Glomerular endothelial cell (primary cell): ENCODE results near the gene GMDS. TPM values are rescaled to one million over a fixed set of nuclear protein-coding genes. Genes with fewer than 3 reads are reported as not detected.
A peak's percentile ranks its signal among the peaks of the same experiment; 100 is the strongest.
"Not testable (repeated sequence)": the region's sequence is repeated elsewhere in the genome, so short reads cannot be mapped to it uniquely, and the experiment has no call there.

Experiments
- DNase-seq: peaks from one replicate; pipeline ENCODE4 v3.0.0-alpha.2; 2011; ENCODE audit warnings: low read depth, low spot score; ENCODE audit errors: extremely low read depth
- total RNA-seq: library from RNA; depleted of rRNA; stranded (reverse); fragments of >200 nt; gene quantifications from 2 replicates; pipeline ENCODE4 v1.2.3, GENCODE V29; 2015

The GMDS gene
- total RNA-seq, 1 donor from 2014 or later: 26.3 TPM

DNA sequence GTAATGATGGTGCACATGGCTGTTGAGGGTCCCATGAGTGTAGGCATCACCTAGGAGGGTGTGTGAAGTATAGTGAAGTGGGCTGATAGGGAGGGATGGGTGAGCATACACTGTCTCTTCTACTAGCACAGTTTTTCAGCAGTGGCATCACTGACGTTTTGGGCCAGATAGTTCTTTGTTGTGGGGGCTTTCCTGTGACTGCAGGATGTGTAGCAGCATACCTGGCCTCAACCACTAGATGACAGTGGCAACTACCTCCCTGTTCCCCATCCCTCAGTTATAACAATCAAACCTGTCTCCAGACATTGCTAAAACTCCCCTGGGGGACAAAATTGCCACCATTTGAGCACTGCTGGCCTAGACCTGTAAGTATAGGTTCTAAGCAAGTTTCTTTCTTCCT lies 396.7 kb downstream of the GMDS start:
- no peak for DNase-seq

DNA sequence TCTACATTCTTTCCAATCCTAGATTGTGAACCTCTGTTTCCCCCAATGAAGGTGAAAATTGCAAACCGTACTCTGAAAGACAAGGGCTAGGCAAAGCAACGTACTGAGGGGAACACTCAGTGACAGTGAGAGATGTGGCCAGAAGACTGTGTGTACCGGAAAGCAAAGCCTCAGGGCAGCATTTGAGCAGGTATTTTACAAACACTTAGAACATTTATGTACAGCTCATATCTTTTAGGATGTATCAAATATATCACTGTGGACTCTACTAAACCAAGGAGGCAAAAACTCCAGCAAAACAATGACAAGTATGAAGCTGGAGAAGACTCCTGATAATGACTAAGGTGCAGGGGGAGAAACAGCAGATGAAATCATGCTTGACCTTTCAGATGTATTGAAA lies 398.8 kb downstream of the GMDS start:
- no peak for DNase-seq

DNA sequence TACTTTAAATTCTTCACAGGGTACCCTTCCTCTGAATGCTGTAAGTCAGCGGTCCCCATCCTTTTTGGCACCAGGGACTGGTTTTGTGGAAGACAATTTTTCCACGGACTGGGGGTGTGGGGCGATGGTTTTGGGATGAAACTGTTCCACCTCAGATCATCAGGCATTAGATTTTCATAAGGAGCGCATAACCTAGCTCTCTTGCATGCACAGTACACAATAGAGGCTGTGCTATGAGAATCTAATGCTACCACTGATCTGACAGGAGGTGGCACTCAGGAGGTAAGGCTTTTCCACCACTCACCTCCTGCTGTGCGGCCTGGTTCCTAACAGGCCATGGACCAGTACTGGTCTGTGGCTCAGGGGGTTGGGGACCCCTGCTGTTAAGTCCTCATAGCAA lies 399.9 kb downstream of the GMDS start:
- DNase-seq: not testable (repeated sequence)

DNA sequence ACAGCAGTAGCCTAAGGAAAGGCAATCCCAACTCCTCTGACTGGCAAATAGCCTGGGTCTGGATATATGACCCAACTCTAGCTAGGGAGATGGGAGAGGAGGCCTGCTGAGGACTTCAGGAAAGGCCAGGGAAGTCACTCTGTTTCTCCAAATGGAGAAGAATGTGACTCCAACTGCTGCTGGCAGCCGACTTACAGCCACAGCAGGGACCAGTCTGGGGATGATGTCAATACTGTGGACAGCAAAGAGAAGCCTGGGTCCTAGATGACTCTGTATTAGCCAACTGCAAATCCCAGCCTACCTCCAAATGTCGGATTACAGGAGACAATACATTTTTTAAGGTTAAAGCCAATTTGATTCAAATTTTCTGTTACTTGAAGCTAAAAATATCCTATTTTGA lies 403.1 kb downstream of the GMDS start:
- no peak for DNase-seq

DNA sequence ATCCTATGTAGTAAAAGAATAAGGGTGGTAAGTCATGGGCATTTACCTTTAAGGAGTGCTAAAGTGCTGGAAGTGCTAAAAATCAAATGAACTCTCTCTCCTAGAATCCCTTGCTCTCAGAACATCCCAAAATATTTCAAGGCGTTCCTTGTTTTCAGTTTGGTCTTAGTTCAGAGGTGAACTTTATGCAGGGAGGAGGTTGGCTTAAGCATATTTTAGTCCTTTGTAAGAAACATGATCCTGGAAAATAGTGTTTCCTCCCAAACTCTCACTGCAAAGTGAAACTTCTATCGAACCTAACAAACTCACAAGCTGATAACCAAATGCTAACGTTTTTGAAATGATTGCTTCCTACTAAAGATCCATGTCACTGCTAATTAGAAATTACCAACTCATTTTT lies 404.3 kb downstream of the GMDS start:
- no peak for DNase-seq

DNA sequence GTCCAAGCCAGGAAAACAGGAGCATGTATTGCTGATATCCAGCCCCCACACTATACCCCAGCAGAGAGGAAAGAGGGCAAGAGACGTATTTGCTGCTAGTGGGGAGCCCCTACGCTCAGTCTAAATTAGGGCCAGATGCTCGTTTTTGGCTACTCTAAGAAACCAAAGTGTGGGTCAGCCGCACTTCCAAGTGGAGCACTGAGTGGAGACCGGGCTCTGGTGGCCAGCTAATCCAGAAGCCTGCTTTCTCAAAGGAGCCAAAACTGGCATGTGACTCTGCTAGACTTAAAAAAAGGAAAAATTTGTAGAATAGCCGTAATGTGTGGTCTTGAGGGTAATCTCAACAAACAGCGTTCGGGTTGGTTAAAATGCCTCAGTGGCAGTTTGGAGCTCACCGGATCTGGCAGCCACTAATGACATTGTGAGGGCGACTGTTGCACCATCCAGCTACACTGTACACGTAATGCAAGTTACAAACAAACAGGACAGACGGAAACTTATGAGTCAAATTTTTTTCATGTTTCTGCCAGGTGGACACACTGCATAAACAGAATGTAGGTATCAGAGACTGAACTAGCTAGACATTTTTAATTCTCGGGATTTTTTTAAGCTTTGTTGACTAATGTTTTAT lies 404.8 kb downstream of the GMDS start:
- DNase-seq: no peak

DNA sequence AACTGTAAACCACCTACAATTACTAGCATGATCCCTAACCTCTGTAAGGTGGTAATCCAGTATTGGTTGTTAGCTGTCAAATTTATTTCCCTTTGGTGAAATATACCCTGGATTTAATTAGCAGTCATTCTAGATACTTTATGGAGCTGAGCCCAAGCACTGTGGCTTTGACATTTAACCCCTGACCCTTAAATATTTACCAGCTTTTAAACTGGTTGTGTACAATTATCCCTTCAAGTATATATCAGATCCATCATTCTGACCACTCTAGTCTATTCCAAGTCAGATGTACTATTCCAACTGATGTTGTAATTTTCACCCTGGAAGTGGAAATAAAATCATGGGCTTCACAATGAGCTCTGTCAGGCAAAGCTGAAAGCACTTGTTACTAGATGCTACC lies 406.0 kb downstream of the GMDS start:
- DNase-seq: no peak

DNA sequence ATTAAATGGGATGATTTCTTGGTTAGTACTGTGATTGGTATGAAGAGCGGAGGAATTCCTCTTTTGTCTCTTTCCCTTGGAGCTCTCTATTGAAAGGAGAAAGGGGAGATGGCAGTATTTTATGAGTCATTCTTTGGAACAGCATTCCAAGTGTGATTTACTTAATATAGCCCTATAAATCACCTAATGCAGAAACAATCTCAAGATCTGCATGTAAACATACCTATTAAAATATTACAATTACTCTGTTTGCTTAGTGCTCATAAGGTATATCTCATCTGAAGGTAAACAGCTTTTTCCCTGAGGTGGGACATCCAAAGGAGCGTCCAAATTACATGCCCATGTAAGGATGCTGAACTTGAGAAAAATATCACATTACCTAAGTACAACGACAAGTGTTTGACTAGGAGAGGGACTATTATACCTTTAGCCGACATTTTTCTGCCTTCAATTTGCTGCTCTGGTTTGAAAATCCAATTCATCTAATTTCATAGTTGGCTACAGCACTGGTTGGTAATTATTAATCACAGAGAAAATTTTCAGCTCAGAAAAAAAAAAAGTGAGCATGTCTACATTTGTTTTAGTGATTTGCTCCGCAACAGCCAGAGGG lies 406.7 kb downstream of the GMDS start:
- DNase-seq: no peak

DNA sequence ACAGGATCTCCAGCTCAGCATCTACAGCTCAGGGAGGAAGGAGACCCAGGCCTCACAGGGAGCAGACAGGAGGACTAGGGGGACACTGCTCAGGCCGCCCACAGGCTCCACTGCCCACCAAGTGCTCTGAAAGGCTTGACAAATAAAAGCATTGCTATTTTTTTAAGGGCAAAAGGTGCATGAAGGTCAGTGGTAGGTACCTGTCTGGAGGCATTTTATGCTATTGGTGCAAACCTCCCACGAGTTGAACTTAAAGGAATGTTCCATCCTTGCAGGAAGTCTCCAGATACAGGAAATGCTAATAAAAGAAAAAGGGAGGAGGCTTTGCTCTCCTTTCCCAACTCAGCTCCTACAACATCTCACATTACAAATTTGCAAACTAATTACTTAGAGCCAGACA lies 407.6 kb downstream of the GMDS start:
- no peak for DNase-seq

DNA sequence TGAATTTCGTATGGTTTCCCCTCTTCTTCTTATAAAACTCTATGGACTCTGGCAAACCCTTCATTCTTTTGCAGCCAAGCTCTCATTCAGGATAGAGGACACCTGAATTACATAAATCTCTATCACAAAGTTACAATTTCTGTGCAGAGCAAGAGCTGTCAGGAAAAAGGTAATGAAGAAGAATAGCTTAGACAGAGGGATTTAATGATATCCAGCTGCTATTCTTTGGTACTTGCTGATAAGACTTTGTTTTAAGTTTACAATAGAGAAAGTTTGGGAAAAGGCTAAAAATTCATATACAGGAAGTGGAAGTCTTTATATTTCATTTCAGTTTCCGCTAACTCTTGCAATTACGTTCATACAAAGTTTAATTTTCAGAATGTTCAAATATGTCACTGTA lies 408.7 kb downstream of the GMDS start:
- no peak for DNase-seq

DNA sequence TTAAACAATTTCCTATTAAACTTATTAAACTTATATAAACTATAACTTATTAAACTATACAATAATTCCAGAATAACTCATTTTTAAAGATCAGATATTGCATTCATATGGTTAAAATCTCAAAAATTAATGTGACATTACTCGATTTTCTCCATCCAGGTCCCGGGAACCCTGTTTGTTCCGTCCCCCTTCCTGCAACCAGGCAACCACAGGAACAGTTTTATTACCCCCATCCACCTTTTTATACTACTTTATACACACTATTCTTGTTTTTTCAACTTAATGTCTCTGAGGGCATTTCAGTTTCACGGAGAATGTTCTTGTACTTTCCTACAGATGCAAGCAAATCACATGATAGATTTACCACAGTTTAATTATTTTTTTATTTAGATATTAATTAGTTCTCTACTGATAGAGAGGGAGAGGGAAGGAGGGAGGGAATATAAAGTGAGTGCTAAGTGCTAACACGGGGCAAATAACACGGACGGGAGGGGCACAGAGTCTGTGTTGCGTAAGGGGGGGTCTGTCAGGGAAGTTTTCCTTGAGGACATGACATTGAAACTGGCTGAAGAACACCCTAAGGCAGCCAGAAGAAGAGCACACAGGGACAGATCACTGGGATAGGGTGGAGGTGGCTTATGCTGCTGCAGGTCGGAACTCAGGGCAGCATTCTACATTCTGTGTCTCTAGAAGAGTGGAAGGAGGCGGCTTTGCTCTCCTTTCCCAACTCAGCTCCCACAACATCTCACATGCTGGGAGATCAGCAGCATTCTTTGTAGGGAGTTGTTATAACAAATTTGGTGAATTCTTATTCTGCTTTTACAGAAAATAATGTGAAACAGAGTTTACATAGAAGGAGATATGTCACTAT lies 410.5 kb downstream of the GMDS start:
- DNase-seq: no peak

DNA sequence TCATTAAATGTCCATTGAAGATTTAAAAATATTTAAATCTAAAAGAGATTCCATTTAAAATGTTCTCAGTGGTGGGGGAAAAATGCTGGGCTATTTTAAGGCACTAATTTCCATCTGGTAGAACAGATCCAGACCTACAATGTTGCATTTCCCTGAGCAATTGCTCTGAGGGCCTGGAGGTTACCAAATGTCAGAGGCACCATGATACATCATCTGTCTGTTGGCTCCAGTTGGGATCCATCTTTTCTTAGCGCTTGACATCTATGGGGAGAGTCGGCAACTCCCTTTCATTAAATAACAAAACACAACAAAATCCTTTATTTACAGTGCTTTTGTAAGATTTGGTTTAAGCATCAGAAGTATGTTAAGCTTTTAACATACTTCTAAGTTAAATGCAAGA lies 411.2 kb downstream of the GMDS start:
- DNase-seq: no peak

DNA sequence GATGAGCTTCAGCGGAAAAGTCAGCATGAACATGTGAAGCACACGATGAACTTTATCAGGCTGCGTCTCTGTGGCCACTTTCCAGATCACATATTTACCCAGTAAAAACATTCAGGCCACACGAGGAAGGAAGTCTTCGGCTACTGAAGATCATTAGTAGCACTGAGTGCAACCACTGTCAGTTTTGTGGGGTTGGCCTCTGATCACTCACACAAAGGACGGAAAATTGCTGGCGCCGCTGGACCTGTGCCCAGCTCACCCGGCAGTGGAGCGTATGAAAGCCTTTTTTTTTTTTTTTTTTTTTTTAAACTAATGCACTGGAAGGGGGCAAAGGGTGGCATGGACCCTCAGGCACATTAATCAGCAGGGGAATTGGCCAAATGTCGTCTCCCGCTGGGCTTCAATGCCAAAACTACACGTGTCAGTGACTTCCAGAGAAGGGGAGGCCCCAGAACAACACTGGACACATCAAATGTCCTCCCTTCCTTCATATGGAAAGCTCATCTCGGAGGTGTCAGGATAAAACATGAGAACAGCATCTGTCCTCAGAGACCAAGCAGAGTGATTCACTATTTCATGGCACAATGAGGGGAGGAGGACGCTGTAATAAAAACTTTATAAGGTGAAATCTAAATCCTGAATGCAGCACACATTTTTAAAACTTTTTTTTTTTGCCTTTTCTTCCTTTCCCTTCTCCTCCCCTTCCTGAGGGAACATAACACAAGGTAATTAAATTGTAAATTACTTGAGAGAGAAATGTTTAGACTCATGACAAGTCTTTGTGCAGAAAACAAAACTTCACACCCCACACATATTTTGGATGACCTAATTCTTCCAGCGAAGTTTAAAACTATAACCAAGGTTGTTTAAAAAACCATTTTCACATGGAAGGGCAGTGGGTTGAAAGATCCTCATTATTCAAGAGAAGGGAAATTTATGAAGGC lies 412.3 kb downstream of the GMDS start:
- DNase-seq: peak; percentile 61

DNA sequence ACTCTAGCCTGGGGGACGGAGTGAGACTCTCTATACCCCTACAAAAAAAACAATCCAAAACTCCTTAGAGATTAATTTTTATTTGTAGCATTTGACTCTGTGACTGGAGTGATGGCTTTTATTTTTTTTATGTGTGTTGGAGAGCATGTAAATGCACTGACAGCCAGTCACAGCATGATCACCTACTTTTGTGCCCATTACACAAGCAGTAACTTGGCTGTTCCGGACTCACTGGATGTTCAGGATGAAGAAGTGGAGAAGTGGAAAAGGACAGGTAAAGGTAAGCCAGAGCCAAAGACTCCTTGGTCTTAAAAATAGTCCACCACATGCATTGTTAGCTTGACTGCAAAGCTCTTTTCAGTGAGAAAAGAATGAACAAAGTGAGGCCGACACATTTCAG lies 413.0 kb downstream of the GMDS start:
- no peak for DNase-seq

DNA sequence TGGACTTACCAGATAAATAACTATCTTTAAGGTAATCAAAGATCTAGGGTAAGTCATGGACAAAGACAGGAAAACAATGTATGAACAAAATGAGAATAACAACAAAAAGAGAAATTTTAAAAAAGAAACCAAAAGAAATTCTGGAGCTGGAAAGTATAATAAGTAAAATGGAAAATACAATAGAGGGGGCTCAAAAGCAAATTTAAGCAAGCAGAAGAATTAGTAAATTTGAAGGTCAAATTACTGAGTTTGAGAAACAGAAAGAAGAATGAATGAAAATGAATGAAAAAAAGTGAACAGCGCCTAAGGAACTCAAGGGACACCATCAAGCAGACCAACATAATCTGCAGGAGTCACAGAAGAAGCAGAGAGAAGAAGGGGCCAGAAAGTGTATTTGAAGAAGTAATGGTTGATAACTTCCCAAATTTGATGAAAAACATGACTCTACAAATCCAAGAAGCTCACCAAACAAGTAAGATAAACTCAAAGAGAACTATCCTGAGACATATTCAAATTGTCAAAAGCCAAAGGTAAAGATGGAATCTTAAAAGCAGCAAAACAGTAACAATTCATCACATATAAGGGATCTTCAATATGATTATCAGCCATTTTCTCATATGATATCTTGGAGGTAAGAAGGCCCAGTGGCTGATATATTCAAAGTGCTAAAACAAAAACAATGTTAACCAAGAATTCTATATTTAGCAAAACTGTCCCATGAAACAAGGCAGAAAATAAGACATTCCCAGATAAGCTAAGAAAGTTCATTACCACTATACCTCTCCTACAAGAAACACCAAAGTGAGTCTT lies 417.2 kb downstream of the GMDS start:
- DNase-seq: no peak

DNA sequence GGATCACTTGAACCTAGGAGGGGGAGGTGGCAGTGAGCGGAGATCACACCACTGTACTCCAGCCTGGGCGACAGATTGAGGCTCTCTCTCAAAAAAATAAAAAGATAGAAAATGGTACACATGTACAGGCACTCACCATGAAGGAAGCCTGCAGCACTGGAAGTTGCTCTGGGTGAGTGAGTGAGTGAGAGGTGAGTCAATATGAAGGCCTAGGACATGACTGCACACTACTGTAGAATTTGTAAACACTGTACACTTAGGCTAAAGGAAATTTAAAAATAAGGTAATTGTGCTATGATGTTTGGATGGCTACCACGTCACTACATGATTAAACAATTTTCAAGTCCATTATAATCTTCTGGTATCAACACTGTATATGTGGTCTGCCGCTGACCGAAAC lies 419.5 kb downstream of the GMDS start:
- DNase-seq: no peak

DNA sequence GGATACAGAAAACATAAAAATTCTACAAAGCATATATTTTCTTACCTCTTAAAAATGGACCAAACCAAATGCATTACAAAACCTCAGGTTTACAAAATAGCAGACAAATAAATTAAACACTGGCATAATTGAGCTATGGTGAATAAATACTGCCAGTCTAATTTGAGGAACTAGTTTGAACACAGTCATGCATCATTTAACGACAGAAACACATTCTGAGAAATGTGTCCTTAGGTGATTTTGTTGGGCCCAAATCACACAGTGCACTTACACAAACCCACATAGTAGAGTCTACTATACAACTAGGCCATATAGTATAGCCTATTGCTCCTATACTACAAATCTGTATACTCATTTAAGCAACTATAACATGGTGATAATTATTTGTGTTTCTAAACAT lies 420.1 kb downstream of the GMDS start:
- no peak for DNase-seq

DNA sequence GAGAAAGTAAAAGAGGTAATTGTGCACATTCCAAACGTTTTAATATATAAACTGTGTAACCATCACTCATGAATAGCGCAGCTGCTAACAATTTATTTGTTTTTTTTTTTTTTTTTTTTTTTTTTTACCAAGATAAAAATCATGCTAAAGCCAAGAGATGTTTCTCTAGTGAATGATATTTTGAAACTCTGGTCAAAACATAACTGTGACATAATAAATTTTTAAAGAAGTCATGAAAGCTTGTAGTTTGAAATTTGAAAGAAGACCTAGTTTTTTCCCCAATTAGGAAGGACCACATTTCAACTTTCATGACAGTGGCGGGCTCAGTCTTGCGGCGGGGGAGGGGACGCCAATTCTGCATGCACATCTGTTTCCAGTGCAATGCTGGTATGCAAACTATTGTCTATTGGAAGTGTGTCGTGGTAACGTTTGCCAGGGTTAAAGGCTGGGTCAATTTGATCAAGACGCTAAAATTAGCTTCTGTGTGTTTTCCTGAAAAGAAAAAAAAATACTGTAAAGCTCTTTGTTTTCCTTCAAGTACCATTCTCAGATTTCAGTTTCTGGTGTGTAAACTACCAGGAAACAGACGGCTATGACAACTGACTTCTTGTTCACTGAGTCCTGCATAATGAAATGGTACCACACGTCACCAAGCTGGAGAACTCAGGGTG lies 423.8 kb downstream of the GMDS start:
- DNase-seq: peak; percentile 82

DNA sequence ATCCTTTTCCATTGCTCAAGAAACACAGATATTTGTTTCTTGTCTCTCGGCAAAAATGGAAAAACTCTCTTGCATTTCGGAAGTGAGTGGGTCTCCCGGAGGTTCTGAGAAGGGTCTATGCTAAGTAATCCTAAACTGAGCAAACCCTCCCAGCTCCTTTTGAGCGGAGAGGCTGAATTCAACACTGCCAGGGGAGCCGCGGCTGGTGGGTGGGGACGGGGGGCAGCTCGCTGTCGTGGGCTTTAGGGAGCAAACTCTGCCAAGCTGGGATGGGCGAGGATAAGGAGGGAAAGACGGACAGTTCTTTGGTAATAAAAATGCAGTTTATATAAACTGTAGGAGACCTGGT lies 424.3 kb downstream of the GMDS start:
- DNase-seq: no peak

DNA sequence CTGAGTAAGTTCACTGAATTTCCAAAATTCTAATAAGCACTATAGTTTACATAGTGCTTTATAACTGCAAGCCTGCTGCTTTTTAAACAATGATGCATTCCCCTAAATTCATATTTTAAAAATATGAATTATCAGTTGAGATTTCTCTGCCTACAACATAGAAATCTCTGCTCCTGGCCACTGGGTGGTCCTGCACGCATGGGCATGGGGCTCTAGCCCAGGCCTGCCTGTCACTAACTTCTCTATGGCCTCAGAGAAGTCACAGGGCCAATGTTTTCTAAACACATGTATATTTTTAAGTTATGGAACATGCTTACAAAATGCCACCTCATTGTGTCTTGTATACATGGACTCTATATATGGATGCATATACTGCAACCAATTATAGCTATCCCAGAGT lies 424.7 kb downstream of the GMDS start:
- DNase-seq: no peak
